Lung (tissue), 12 donors: ENCODE data around the gene AKR1C4. TPM values are rescaled to one million over a fixed set of nuclear protein-coding genes. Genes with fewer than 3 reads are reported as not detected.

ENCODE experiments used
- ATAC-seq: fragments of 200-7000 bp; cut with Tn5 transposase; one replicate; pipeline ENCODE4 v1.9.1; 2020; ENCODE audit warnings: moderate number of reproducible peaks; ENCODE audit not compliant: insufficient read depth, low FRiP score
- DNase-seq, 3 donors: peaks; one replicate each; pipeline ENCODE4 v3.0.0-alpha.2; 2013 to 2017
- H3K27ac ChIP-seq, 2 donors: one replicate each; pipeline ENCODE4 v1.5.1; 2013; ENCODE audit warnings: mild to moderate bottlenecking in 2 of 2, moderate library complexity in 2 of 2, control low read depth in 1 of 2, inconsistent platforms in 1 of 2, low read depth in 1 of 2, low read length in 1 of 2
- H3K27me3 ChIP-seq, 3 donors: one replicate each; pipeline ENCODE4 v1.5.1; 2013; ENCODE audit warnings: low read length in 2 of 3; ENCODE audit not compliant: control insufficient read depth in 3 of 3, insufficient read depth in 3 of 3
- H3K36me3 ChIP-seq, 4 donors: one replicate each; pipeline ENCODE4 v1.5.1; 2013; ENCODE audit warnings: low read length in 4 of 4, mild to moderate bottlenecking in 1 of 4, moderate library complexity in 1 of 4; ENCODE audit not compliant: control insufficient read depth in 4 of 4, insufficient read depth in 4 of 4
- H3K4me1 ChIP-seq, 5 donors: one replicate each; pipeline ENCODE4 v1.5.1; 2013; ENCODE audit warnings: low read length in 5 of 5, mild to moderate bottlenecking in 2 of 5, moderate library complexity in 1 of 5; ENCODE audit not compliant: control insufficient read depth in 5 of 5, insufficient read depth in 5 of 5
- H3K4me3 ChIP-seq: one replicate; pipeline ENCODE4 v1.5.1; 2013; ENCODE audit warnings: mild to moderate bottlenecking, control low read depth, moderate library complexity
- H3K9ac ChIP-seq, 2 donors: one replicate each; pipeline ENCODE4 v1.5.1; 2013; ENCODE audit warnings: low read length in 2 of 2, control low read depth in 1 of 2; ENCODE audit not compliant: insufficient read depth in 1 of 2
- H3K9me3 ChIP-seq, 4 donors: one replicate each; pipeline ENCODE4 v1.5.1; 2013; ENCODE audit warnings: low read length in 3 of 4, mild to moderate bottlenecking in 1 of 4, moderate library complexity in 1 of 4; ENCODE audit not compliant: control insufficient read depth in 4 of 4, insufficient read depth in 3 of 4
- WGBS, 2 donors: extraction: QIAGEN DNeasy Blood & Tissue Kit; methylation state at CpG; one replicate each; pipeline ENCODE4 v1.1.7; 2013; 5-methylcytosine and 5-hydroxymethylcytosine counted together
- polyA plus RNA-seq, 2 donors: library from polyadenylated mRNA; stranded (reverse); fragments of 200-250 nt; gene quantifications; one replicate each; pipeline ENCODE4 v1.2.1, GENCODE V29; 2013
- total RNA-seq, 2 donors: library from RNA; depleted of rRNA in 1 of 2; stranded (reverse); fragments of >200 nt in 1 of 2; gene quantifications; one replicate each; pipeline ENCODE4 v1.2.1, GENCODE V29; 2014 to 2021
- TF ChIP-seq, protein P1 (sequence below): IDR thresholded peaks from 2 replicates; pipeline ENCODE4 v1.5.1; 2012; ENCODE audit warnings: mild to moderate bottlenecking; ENCODE audit errors: control extremely low read depth, extremely low read depth
- donor health status: control.
- donor health status: control.
- donor health status: Bipolar disorder and iron deficiency.
- donor health status: healthy.
- donor health status: DM: yes; HTN: yes; CAD: no.

Gene AKR1C4
- total and polyA plus RNA-seq, 4 donors: 0.02 TPM; not detected in 3

DNA sequence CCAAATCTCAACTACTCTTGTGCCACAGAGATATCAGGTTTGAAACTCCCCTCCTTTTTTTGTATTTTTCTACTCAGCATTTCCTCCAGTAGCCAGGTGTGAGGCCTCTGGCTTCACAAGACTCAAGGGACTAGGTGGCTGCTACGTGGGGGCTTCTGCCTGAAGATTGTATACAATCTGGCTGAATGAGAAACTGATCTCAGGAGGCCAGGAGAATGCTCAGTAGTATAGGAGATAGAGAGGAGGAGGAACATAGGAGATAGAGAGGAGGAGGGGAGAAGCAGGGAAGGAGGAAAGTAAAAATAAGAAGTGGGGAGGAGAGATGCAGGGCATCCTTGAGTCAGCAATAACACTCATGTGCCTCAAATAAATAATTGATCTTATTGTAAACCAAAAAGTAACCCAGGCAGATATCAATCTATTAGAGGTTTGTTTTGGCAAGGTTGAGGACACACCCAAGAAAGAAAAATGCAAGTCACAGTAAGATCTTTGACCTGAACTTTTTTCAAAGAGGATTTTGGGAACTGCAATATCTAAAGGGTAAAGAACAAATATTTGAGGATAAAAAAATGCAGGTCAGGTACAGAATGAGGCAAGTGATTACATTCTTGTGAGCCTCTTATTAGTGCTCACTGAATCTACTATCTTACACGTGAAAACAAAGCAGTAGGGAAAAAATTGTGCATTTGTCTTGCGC, 48.5 kb upstream of the AKR1C4 start:
- Histone ChIP-seq H3K27ac (no peak overlapping the region), H3K9me3 (peaks cover 0 to 2% (median 0%) of the 10 kb centered on the region in 4 donors), H3K4me1 (peaks cover 0 to 3% (median 0%) of the 10 kb centered on the region in 5 donors), H3K9ac (no peak overlapping the region), H3K4me3 (no peak overlapping the region), H3K27me3 (no peaks in the 10 kb centered on the region), H3K36me3 (no peaks in the 10 kb centered on the region)
- DNase-seq: no peak
- no peak for ATAC-seq
- TF ChIP-seq, protein P1, sequence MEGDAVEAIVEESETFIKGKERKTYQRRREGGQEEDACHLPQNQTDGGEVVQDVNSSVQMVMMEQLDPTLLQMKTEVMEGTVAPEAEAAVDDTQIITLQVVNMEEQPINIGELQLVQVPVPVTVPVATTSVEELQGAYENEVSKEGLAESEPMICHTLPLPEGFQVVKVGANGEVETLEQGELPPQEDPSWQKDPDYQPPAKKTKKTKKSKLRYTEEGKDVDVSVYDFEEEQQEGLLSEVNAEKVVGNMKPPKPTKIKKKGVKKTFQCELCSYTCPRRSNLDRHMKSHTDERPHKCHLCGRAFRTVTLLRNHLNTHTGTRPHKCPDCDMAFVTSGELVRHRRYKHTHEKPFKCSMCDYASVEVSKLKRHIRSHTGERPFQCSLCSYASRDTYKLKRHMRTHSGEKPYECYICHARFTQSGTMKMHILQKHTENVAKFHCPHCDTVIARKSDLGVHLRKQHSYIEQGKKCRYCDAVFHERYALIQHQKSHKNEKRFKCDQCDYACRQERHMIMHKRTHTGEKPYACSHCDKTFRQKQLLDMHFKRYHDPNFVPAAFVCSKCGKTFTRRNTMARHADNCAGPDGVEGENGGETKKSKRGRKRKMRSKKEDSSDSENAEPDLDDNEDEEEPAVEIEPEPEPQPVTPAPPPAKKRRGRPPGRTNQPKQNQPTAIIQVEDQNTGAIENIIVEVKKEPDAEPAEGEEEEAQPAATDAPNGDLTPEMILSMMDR: no peak
- WGBS, 2 donors: 61 to 73% methylated on average over 3 of the region's 3 CpGs

DNA sequence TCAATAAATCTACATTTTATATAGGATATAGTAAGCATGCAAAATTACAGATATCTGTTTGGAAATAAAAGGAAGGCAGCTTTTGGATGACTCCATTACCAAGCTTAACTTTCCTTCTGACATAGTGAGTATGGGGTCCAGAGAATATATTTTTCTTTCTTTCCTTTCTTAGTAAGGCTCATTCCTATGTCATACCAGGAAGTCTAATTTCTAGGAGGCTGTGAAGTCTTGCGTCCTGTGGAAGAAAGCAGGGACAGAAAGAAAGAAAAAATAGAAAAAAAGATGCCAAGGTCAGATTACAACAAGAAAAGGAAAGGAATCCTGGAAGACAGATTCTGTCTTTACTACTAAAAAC, 48.0 kb upstream of the AKR1C4 start:
- 66 to 75% methylated on average over 1 of the region's 1 CpG for WGBS, 2 donors
- Histone ChIP-seq H3K27me3 (no peaks in the 10 kb centered on the region), H3K4me3 (no peak overlapping the region), H3K4me1 (peaks cover 0 to 3% (median 0%) of the 10 kb centered on the region in 5 donors), H3K9ac (no peak overlapping the region), H3K9me3 (peaks cover 0 to 2% (median 0%) of the 10 kb centered on the region in 4 donors), H3K36me3 (no peaks in the 10 kb centered on the region), H3K27ac (no peak overlapping the region)
- ATAC-seq (no peak), DNase-seq (no peak)
- TF ChIP-seq, protein P1: no peak

- ATAC-seq: no peak
- peaks cover 0 to 3% (median 0%) of the 10 kb centered on the region in 5 donors for H3K4me1 ChIP-seq
- no peak for DNase-seq
- no peak overlapping the region for H3K4me3 ChIP-seq
- WGBS, 2 donors: 93 to 96% methylated on average over 3 of the region's 3 CpGs
- no peak overlapping the region for H3K9ac ChIP-seq
- TF ChIP-seq, protein P1: no peak
- no peak overlapping the region for H3K27ac ChIP-seq
- H3K9me3 ChIP-seq: peaks cover 0 to 2% (median 0%) of the 10 kb centered on the region in 4 donors
- H3K36me3 ChIP-seq: no peaks in the 10 kb centered on the region
- no peaks in the 10 kb centered on the region for H3K27me3 ChIP-seq
Measured at GRCh38 chr10:5151076-5151475, 45.6 kb upstream of the AKR1C4 start.

DNA sequence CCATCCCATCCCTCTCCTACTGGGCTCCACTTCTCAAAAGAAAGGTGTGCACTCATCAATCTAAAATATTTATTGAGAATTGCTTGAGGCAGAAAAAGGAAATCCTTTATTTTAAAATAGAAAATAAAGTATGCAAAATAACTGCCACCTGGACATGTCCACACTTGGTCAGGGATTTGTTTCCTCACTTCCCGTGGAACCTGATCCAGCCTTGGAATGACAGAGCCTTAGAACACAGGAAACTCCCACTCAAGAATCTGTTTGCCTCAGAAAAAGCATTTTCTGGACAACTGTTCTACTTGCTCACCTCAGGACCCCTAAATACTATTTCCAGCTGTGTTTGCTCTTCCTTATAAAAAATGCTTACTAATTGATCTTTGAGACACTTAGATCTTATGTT, 40.7 kb upstream of the AKR1C4 start:
- 33 to 51% methylated on average over 1 of the region's 1 CpG for WGBS, 2 donors
- no peaks in the 10 kb centered on the region for H3K27me3 ChIP-seq
- no peak overlapping the region for H3K9ac ChIP-seq
- no peaks in the 10 kb centered on the region for H3K36me3 ChIP-seq
- TF ChIP-seq, protein P1: no peak
- H3K4me1 ChIP-seq: no peaks in the 10 kb centered on the region
- H3K27ac ChIP-seq: no peak overlapping the region
- DNase-seq (no peak), ATAC-seq (no peak)
- H3K4me3 ChIP-seq: no peak overlapping the region
- peaks cover 0 to 5% (median 0%) of the 10 kb centered on the region in 4 donors for H3K9me3 ChIP-seq
